ENCODE results near the gene DDAH1. TPM values are rescaled to one million over a fixed set of nuclear protein-coding genes. Genes with fewer than 3 reads are reported as not detected.

The DDAH1 gene
- total RNA-seq, 1 experiment from 2014 or later, result 7.9 TPM

DNA sequence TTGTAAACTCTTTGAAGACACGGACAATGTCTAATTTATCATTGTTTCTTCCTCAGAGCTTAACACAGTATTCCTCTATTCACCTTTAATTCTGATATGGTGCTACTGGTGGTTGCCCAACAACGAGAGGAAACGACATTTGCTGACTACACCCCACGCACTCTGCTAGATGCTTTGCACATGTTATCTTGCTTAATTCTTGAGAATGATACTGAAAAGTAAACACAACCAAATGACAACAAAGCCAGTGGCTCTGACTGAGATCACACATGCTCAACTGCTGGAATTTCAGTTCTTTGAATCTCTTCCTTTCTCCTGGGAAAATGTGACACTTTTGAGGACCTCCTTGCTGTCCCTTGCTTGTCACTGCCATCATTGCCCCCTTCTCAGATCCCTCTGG is 37.2 kb upstream of the DDAH1 start:
- no peaks in the 10 kb centered on the region for H3K9me3 Mint-ChIP-seq (ENCODE audit: unreplicated experiment)
- no peak overlapping the region for H3K27ac Mint-ChIP-seq (ENCODE audit: low read depth, unreplicated experiment)
- POLR2A ChIA-PET, result interaction anchor here (0.8 to 1.0 kb wide), 2 partner anchors 70 kb away, joined by 3 to 4 read pairs; no protein-coding TSS in a partner anchor
- peak; percentile 39 for DNase-seq (ENCODE audit: unreplicated experiment)
- H3K36me3 Mint-ChIP-seq (ENCODE audit: insufficient read depth, unreplicated experiment), result no peaks in the 10 kb centered on the region
- TF ChIP-seq, protein P1, sequence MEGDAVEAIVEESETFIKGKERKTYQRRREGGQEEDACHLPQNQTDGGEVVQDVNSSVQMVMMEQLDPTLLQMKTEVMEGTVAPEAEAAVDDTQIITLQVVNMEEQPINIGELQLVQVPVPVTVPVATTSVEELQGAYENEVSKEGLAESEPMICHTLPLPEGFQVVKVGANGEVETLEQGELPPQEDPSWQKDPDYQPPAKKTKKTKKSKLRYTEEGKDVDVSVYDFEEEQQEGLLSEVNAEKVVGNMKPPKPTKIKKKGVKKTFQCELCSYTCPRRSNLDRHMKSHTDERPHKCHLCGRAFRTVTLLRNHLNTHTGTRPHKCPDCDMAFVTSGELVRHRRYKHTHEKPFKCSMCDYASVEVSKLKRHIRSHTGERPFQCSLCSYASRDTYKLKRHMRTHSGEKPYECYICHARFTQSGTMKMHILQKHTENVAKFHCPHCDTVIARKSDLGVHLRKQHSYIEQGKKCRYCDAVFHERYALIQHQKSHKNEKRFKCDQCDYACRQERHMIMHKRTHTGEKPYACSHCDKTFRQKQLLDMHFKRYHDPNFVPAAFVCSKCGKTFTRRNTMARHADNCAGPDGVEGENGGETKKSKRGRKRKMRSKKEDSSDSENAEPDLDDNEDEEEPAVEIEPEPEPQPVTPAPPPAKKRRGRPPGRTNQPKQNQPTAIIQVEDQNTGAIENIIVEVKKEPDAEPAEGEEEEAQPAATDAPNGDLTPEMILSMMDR (IDR thresholded peaks at IDR 0.05; ENCODE audit: unreplicated experiment), result no peak
- intact Hi-C loops (cut with micrococcal nuclease), result loop anchor here (2.0 kb wide), 1 partner anchor 193 kb away; no protein-coding TSS in a partner anchor
- H3K4me3 Mint-ChIP-seq (ENCODE audit: unreplicated experiment), result no peak overlapping the region
- peaks cover 10% of the 10 kb centered on the region for H3K4me1 Mint-ChIP-seq (ENCODE audit: insufficient read depth, unreplicated experiment)
- CTCF ChIA-PET, result interaction anchor here (1.6 kb wide), 1 partner anchor 67 kb away, joined by 4 read pairs; no protein-coding TSS in a partner anchor
- no peaks in the 10 kb centered on the region for H3K27me3 Mint-ChIP-seq (ENCODE audit: insufficient read depth, unreplicated experiment)
- no TSS peak for BruUV-seq (replicated peaks)

DNA sequence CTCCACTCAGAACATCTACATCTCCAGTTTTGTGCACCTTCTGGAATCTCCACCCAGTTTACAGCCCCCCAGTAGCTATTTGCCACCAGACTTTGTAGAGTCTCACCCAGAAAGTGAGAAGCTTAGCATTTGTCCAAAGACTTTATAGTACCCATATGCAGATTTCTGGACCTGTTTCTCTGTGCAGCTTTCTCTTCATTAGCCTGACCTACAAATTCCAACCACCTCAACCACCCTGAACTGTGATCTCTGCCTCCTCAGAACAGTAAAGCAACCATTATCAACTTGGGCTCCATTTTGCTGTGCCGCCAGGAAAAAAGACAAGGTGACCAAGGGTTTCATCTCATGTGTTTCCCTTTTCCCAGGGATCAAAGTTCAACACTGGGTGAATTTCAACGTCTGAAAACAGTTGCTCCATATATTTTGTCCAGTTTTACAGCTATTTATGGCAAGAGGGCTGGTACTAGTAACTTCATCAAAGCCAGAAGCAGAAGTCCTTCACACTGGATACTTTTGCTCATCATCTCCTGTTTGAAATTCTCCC is 36.5 kb upstream of the DDAH1 start:
- intact Hi-C loops (cut with micrococcal nuclease), result no loop called here
- BruUV-seq (replicated peaks), result no TSS peak
- CTCF ChIA-PET, result interaction anchor here (0.6 to 1.6 kb wide), 4 partner anchors 50 to 85 kb away, joined by 4 to 6 read pairs (median 5); no protein-coding TSS in a partner anchor

DNA sequence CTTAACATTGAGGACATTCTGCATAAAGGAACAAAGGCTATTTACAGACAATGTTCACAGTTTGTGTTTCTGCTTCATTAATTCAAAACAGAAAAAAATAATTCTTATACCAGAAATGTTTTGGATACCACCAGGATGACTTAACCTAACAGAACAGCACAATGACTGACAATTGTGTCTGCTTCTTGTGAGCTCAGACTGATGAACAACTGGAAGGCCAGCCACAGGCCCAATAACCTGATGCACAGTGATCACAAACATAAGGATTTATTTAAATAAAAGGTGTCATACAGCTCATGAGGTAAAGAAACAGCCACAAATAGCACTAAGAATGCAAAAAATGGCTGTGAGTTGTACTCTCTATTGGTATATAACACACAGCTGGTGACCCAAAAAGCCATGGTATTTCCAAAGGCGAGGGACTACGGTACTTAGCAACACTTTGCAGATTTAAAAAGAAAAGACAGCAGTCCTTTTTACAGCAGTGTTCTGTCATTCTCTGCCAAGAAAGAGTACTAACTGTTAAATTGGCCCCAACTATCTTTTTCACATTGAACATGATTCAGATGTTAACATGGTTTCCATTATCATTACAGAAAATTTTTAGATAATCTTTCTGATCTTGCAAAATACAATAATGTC is 32.1 kb upstream of the DDAH1 start:
- intact Hi-C loops (cut with micrococcal nuclease), result loop anchor here (10.0 kb wide), 1 partner anchor 388 kb away; no protein-coding TSS in a partner anchor
- DNase-seq (ENCODE audit: unreplicated experiment), result no peak
- POLR2A ChIA-PET, result interaction anchor here (1.9 to 3.2 kb wide), 7 partner anchors 12 to 196 kb away, joined by 5 to 32 read pairs (median 11); partner anchors contain the start of gene CCN1
- CTCF ChIA-PET, result interaction anchor here (1.3 to 2.0 kb wide), 4 partner anchors 48 to 87 kb away, joined by 5 to 16 read pairs (median 10); partner anchors contain the start of gene CCN1
- H3K9me3 Mint-ChIP-seq (ENCODE audit: unreplicated experiment), result no peaks in the 10 kb centered on the region
- TF ChIP-seq, protein P1 (IDR thresholded peaks at IDR 0.05; ENCODE audit: unreplicated experiment), result no peak
- peaks cover 23% of the 10 kb centered on the region for H3K4me1 Mint-ChIP-seq (ENCODE audit: insufficient read depth, unreplicated experiment)
- no peak overlapping the region for H3K4me3 Mint-ChIP-seq (ENCODE audit: unreplicated experiment)
- H3K36me3 Mint-ChIP-seq (ENCODE audit: insufficient read depth, unreplicated experiment), result no peaks in the 10 kb centered on the region
- no peaks in the 10 kb centered on the region for H3K27me3 Mint-ChIP-seq (ENCODE audit: insufficient read depth, unreplicated experiment)
- no TSS peak for BruUV-seq (replicated peaks)
- H3K27ac Mint-ChIP-seq (ENCODE audit: low read depth, unreplicated experiment), result no peak overlapping the region

More for the DNA sequence above, 36.5 kb upstream of the DDAH1 start:
- Mint-ChIP-seq H3K9me3 (ENCODE audit: unreplicated experiment) (no peaks in the 10 kb centered on the region), H3K36me3 (ENCODE audit: insufficient read depth, unreplicated experiment) (no peaks in the 10 kb centered on the region), H3K4me3 (ENCODE audit: unreplicated experiment) (no peak overlapping the region), H3K4me1 (ENCODE audit: insufficient read depth, unreplicated experiment) (peaks cover 11% of the 10 kb centered on the region), H3K27ac (ENCODE audit: low read depth, unreplicated experiment) (no peak overlapping the region), H3K27me3 (ENCODE audit: insufficient read depth, unreplicated experiment) (no peaks in the 10 kb centered on the region)
- no peak for DNase-seq (ENCODE audit: unreplicated experiment)
- POLR2A ChIA-PET, result interaction anchor here (1.0 to 1.2 kb wide), 2 partner anchors 71 to 100 kb away, joined by 3 to 4 read pairs; no protein-coding TSS in a partner anchor
- TF ChIP-seq, protein P1 (IDR thresholded peaks at IDR 0.05; ENCODE audit: unreplicated experiment), result no peak

DNA sequence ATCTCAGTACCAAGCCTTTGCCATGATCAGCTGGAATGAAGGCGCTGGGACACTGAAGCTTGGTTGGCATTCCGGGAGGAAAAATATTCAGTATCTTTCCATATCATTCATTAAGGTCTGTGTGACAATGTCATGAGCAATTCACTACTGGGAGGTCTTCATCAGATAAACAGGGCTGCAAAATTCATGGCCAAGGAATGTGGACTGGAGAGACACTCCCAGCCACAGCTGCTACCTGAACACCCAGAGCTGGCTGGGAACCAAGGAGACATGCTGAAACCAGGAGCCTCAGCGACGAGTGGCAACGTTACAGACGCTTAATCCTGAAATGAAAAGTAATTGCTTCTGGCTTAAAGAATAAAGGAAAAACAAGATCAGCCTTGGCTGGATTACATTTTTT is 30.6 kb upstream of the DDAH1 start:
- H3K36me3 Mint-ChIP-seq (ENCODE audit: insufficient read depth, unreplicated experiment), result no peaks in the 10 kb centered on the region
- peak; percentile 77 for DNase-seq (ENCODE audit: unreplicated experiment)
- CTCF ChIA-PET, result interaction anchor here (0.6 to 2.0 kb wide), 11 partner anchors 20 to 390 kb away, joined by 3 to 16 read pairs (median 4); partner anchors contain the start of gene CCN1
- H3K4me1 Mint-ChIP-seq (ENCODE audit: insufficient read depth, unreplicated experiment), result peaks cover 23% of the 10 kb centered on the region
- H3K27me3 Mint-ChIP-seq (ENCODE audit: insufficient read depth, unreplicated experiment), result no peaks in the 10 kb centered on the region
- H3K27ac Mint-ChIP-seq (ENCODE audit: low read depth, unreplicated experiment), result peak overlapping the region; percentile 96
- POLR2A ChIA-PET, result interaction anchor here (0.6 to 3.2 kb wide), 20 partner anchors 11 to 1103 kb away, joined by 3 to 32 read pairs (median 4); partner anchors contain the start of genes BCL10, CCN1 and ZNHIT6
- no TSS peak for BruUV-seq (replicated peaks)
- TF ChIP-seq, protein P1 (IDR thresholded peaks at IDR 0.05; ENCODE audit: unreplicated experiment), result no peak
- H3K4me3 Mint-ChIP-seq (ENCODE audit: unreplicated experiment), result peak overlapping the region; percentile 61
- no peaks in the 10 kb centered on the region for H3K9me3 Mint-ChIP-seq (ENCODE audit: unreplicated experiment)
- intact Hi-C loops (cut with micrococcal nuclease), result loop anchor here (1.0 to 10.0 kb wide), 4 partner anchors 86 to 389 kb away; no protein-coding TSS in a partner anchor
